GM18511 (cell line): ENCODE measurements around the gene OSBPL5.

ENCODE experiments used
- ATAC-seq: cut with Tn5 transposase; IDR thresholded peaks from one replicate; pipeline ENCODE4 v1.9.1; 2021; ENCODE audit warnings: mild to moderate bottlenecking, moderate library complexity; ENCODE audit not compliant: unreplicated experiment

The OSBPL5 gene

GRCh38 chr11:3165152-3165705 is at the start of gene OSBPL5:
TSS of gene OSBPL5 (minus strand) at chr11:3165310. CDS start at chr11:3129148, 36,162 bp downstream.
- no peak for ATAC-seq

GRCh38 chr11:3214420-3214699 is 49.2 kb upstream of the OSBPL5 start:
- ATAC-seq = no peak

GRCh38 chr11:3213659-3214419 is 48.7 kb upstream of the OSBPL5 start:
- ATAC-seq = no peak

DNA sequence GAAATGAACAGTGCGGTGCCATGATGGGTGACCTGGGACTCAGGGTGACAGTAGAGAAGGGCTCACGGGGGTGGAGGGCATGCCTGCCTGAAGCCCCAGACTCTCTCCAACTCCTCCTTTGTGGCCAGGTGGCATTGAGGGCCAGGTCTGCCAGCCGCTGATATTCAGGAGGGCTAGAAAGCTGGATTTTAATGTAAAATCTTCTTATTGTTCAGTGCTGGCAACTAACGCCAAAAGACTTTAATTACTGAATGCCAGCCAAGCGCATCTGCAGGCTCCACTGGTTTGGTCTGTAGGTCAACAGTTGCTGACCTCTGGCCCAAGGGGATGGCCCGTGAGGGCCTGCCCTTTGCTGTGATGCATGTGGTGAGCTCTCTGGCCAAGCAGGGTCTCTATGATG is 43.2 kb upstream of the OSBPL5 start:
- no peak for ATAC-seq

DNA sequence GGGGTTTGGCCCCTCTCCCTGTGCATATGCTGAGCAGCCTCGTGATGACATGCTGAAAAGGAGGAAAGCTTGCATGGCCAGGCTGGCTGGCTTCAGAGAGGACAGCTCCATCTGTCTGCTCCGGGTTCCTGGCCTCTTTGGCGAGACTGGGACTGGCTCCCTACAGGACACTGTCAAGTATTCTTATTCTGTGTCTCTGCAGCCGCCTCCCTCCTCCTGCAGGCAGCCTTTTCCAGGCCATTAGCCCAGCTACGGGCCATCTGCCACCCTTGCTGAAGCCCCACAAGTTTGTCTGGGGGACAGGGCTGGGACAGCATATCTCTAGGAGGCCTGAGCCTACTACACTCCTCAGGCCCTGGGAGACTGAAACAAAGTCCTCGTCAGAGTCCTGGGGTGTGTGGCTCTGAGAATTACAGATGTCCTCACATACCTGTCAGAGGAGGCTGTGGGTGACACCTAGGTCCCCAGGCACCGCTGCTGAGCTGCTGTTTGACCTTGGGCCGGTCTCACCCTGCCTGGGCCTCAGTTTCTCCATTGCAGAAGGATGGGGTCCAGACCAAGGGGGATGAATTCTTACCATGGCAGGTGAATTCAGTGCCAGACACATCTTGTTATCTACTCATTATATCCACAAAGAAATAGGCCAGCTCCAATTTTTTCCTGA is 42.5 kb upstream of the OSBPL5 start:
- no peak for ATAC-seq

GRCh38 chr11:3206922-3207204 is 41.8 kb upstream of the OSBPL5 start:
- ATAC-seq = no peak

DNA sequence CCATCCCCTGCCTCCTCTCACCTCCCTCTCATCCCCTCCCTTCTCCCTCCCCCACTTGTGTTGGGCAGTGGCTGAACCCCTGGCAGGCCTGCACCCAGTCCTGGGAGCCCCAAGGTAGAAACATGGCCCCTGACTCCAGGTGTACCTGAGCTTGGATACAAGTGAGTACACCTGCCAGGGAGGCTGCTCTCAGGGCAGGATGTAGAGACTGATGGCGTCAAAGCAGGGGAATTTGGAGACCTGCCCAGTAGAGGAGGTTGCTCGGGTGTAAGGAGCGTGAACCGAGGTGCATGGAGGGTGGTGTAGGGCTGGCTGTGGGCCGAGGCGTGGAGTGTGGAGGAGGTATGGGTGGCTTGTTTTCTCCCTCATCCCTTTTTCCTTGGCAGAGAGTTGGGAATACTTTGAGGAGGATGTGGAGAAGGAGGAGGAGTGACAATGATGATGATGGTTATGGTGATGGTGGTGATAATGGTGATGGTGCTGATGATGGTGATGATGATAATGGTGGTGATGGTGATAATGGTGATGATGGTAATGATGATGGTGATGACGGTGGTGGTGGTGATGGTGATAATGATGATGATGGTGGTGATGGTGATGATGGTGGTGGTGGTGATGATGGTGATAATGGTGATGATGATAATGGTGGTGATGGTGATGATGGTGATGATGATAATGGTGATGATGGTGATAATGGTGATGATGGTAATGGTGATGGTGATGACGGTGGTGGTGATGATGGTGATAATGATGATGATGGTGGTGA is 41.2 kb upstream of the OSBPL5 start:
- no peak for ATAC-seq

- no peak for ATAC-seq
Observed at GRCh38 chr11:3205261-3206155, 40.4 kb upstream of the OSBPL5 start.

- no peak for ATAC-seq
Observed at GRCh38 chr11:3204141-3205015, 39.3 kb upstream of the OSBPL5 start.

DNA sequence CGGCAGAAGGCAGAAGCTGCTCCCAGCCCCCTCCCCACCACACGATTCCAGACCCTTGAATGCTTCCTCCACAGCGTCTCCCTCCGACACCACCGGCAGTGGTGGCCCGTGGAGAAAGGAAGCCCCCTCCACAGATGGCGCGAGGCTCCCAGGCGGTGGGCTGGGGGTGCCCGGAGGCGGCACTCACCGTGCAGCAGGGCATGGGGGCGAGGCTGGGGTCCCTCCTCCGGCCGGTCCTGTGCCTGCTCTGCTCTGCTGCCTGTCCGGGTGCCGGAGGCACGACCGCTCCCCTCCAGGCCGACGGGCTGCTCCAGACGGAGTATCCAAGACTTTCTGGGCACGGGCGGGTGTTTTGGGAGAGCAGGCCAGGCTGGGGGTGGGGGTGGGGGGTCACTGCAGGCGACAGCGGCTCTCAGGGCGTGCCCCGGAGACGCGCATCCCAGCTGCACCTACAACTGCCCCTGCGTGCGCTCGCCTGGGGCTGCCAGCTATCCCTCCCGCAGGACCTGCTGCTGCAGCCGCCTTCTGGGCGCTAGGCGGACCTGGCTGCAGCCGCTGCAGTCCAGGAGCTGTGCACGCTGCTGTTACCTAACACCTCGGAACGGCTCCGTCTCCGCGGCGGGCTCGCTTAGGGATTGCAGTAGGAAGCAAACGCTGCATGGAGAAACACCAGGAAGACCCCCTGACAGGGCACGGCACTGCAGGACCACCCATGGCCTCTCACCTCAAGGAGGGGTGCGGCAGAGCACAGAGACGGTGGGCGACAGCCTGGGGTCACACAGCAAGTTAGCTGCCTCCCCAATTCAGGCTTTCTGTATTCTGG is 38.3 kb upstream of the OSBPL5 start:
- ATAC-seq = no peak

GRCh38 chr11:3202759-3203158 is 37.6 kb upstream of the OSBPL5 start:
- ATAC-seq = no peak

DNA sequence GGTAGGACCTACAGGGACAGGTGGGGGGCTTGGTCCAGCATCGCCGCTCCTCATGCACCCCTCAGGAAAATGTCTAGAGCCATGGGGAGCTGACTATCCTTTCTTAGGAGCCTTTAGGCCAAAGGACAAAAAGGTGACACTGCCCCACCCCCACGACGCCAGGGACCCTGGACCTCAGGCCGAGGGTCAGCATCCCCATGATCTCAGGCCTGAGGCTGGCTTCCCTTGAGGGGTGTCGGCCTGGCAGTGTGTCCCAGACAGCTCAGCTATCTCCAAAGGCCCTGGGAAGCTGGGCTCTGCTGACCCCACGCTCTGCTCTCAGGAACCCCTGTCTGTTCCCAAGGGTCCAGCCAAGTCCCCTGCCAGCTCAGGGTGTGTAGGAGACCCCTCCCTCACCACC is 37.2 kb upstream of the OSBPL5 start:
- no peak for ATAC-seq

DNA sequence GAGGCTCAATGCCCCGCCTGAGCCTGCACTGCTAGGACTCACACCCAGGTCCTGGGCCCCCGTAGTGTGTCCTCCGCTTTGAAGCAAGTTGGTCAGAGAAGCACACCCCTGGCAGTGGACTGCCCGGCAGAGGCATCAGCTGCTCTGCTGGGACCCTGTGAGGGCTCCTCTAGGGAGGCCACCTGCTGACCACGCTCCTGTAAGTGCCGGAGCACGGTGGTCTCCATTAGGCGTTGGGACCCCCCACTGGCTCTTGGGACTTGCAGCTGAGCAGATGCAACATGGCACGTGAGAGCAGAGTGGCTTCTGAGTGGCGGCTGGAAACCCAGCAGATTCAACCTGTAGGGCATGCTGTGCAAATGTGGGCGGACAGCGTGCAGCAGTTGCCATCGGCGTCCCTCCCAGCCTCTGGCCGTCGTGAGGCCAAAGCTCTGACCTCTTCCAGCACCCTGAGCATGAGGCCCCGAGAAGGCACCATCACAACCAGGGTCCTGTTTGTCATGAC is 36.6 kb upstream of the OSBPL5 start:
- ATAC-seq = no peak

DNA sequence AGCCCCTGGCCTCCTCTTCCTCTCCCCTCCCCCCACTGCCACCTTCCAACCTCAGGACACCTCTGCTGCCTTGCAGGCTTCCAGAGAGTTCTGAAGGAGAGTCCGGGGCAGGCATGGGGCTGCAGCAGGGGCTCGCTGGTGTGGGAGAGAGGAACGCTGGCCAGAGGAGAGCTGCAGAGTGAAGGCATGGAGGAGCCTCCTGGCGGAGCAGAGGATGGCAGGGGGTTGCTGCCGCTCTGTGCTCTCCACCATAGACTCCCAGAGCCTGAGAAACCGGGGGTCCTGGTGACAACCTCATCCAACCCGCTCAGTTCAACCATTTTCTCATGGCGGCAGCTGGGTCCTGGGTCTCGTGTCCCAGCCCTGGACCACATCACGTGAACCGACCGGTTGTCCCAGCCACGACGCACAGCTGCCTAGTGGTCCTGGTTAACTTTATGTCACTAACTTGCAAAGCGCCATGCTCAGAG is 36.0 kb upstream of the OSBPL5 start:
- ATAC-seq = no peak

DNA sequence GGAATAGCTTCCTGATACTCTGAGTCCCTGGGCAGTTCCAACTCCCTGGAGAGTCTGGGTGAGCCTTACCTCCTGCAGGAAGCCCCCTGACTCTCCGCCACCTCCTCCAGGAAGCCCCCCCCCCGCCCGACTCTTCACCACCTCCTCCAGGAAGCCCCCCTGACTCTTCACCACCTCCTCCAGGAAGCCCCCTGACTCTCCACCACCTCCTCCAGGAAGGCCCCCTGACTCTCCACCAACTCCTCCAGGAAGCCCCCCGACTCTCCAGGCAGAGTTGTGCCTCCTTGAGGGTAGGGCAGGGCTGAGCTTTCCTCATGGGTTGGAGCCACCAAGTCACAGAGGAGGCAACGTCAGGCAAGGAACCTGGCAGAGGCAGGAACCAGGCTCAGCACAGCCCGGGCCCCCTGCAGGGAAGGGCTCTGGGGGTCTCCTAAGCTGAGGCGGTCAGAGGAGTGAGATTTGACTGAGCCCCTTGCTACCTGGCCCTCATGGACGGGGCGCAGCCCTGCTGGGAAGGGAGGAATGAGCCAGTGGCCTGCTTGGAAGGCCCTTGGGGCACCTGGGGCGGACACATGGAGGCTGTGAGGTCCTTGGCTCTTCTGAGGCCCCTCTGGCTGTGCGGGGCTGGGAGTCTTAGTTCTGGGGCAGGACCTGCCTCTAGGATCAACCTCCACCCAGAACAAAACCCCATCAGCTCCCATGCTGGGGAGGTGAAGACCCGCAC is 35.4 kb upstream of the OSBPL5 start:
- no peak for ATAC-seq

GRCh38 chr11:3199537-3200295 is 34.6 kb upstream of the OSBPL5 start:
- no peak for ATAC-seq

DNA sequence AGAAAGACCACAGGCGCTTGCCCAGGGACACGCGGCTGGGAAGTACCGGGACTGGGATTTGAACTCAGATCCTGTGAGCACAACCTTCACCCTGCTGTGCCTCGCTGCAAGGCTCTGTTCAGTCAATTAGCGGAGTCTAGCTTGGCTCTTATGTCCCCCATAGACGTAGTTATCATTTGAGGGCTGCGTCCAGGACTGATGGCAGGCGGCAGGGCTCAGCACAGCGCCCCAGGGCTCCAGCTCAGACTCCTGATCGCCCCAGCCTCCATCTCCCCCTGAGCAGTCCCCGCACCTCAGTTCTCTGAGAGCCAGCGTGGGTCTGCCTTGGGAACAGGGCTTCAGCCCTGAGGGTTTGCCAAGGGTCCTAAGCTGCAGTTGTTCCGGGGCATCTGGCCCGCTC is 33.7 kb upstream of the OSBPL5 start:
- no peak for ATAC-seq
